HG03442 (cell line): ENCODE data around the gene GLYR1.
"Not testable (repeated sequence)": the region's sequence is repeated elsewhere in the genome, so short reads cannot be mapped to it uniquely, and the experiment has no call there.

ENCODE experiments used
- ATAC-seq: cut with Tn5 transposase; IDR thresholded peaks from one replicate; pipeline ENCODE4 v1.9.1; 2021; ENCODE audit warnings: mild to moderate bottlenecking, moderate library complexity; ENCODE audit not compliant: unreplicated experiment

Gene GLYR1

GRCh38 chr16:4790871-4791270, 56.2 kb downstream of the GLYR1 start:
- ATAC-seq, result no peak

- no peak for ATAC-seq
Measured at GRCh38 chr16:4790261-4790660, 56.8 kb downstream of the GLYR1 start.

- ATAC-seq, result no peak
Measured at GRCh38 chr16:4788910-4789309, 58.2 kb downstream of the GLYR1 start.

DNA sequence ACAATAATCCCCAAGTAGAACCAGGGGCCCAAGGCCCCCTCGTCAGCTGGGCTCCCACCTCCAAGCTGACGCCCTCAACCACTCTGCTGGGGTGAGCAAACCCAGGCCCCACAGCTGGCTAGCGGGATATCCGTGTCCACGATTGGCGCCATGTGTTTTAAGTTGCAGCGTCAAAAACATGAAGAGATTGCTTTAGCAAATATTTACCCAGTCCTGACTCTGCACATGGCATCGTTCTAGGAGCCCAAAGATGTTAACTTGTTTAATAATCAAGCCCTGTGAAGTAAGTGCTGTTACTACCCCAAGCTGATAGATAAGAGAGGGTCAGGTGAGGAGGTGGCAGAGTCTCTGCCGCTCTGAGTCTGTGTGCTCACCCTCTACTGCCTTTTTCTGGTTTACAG, 58.6 kb downstream of the GLYR1 start:
- no peak for ATAC-seq

- no peak for ATAC-seq
Measured at GRCh38 chr16:4787627-4788482, 59.2 kb downstream of the GLYR1 start, which contains the start of gene SEPTIN12. Gene SEPTIN12 (minus strand): TSS chr16:4788345. CDS start chr16:4787645, 700 bp downstream.

DNA sequence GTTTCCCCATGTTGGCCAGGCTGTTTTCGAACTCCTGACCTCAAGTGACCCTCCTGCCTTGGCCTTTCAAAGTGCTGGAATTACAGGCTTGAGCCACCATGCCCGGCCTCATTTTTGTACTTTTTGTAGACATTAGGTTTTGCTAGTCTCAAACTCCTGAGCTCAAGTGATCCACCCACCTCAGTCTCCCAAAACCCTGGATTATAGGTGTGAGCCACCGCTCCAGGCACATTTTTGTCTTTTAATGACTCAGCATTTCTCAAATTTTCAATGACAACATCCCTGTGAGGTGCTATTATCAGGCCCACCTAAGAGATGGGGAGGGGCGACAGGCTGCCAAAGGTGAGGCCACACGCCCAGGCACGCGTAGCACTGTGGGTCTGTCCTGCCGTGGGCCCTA, 60.0 kb downstream of the GLYR1 start:
- no peak for ATAC-seq

- ATAC-seq, result no peak
Measured at GRCh38 chr16:4785758-4786433, 61.2 kb downstream of the GLYR1 start.

DNA sequence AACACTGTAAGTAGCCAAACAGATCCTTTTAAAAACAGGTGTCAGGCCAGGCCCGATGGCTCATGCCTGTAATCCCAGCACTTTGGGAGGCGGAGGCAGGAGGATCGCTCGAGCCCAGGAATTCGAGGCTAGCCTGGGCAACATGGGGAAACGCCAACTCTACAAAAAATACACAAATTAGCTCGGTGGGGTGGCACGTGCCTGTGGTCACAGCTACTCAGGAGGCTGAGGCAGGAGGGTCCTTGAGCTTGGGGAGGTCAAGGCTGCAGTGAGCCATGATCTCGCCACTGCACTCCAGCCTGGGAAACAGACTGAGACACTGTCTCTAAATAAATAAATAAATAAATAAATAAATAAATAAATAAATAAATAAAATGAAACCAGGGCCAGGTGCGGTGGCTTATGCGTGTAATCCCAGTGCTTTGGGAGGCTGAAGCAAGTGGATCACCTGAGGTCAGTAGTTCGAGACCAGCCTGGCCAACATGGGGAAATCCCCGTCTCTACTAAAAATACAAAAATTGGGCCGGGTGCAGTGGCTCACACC, 62.6 kb downstream of the GLYR1 start:
- not testable (repeated sequence) for ATAC-seq

GRCh38 chr16:4783951-4784336, 63.1 kb downstream of the GLYR1 start:
- ATAC-seq, result no peak

GRCh38 chr16:4783251-4783950, 63.7 kb downstream of the GLYR1 start:
- no peak for ATAC-seq

DNA sequence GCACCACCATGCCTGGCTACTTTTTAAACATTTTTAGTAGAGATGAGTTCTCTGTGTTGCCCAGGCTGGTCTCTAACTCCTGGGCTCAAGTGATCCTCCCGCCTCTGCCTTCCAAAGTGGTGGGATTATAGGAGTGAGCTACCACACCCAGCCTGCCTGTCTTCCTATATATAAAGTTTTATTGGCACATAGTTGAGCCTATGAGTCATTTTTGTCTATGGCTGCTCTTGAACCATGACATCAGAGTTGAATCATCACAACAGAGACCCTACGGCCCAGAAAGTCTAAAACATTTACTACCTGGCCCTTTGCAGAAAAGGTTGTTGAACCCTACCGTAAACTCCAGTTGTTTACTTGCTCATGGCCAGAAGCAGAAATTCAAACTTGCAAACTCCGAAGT, 66.9 kb downstream of the GLYR1 start:
- no peak for ATAC-seq

GRCh38 chr16:4778050-4778392, 69.1 kb downstream of the GLYR1 start:
- no peak for ATAC-seq

DNA sequence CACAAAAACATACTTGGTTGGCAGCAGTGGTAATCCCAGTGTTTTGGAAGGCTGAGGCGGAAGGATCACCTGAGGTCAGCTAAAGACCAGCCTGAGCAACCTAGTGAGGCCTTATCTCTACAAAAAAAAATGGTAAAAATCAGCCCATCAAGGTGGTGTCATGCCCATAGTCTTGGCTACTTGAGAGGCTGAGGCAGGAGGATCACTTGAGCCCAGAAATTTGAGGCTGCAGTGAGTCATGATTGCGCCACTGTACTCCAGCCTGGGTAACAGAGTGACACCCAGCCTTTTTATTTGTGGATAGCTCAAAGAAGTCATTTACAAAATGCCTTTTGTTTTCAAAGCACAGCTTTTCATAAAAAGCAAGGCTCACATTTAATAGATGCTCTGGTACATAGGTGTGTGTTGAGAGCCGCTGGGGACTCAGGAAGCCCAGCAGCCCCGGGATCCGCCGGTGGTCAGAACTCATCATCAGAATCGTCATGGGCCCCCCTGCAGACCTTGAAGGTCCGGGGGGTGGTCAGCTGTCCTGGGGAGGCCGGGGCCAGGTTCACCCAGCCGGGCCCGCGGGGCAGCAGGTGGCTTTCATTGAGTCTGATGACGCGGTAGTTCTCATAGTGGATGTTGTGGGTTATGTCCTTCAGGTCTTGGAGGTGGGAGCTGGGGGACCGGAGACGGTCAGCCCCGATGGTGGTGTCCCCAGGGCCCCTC, 69.6 kb downstream of the GLYR1 start:
- no peak for ATAC-seq

- ATAC-seq, result no peak
Measured at GRCh38 chr16:4776141-4776705, 70.9 kb downstream of the GLYR1 start.

GRCh38 chr16:4775005-4775404, 72.1 kb downstream of the GLYR1 start:
- no peak for ATAC-seq

DNA sequence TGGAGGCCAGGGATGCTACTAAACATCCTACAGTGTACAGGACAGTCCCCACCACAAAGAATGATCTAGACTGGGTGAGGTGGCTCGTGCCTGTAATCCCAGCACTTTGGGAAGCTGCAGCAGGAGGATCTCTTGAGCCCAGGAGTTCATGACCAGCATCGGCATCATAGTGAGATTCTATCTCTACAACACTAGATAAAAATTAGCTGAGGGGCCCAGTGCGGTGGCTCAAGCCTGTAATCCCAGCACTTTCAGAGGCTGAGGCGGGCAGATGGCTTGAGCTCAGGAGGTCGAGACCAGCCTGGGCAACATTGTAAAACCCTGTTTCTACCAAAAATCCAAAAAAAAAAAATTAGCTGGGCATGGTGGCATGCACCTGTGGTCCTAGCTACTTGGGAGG, 74.7 kb downstream of the GLYR1 start:
- ATAC-seq, result no peak

DNA sequence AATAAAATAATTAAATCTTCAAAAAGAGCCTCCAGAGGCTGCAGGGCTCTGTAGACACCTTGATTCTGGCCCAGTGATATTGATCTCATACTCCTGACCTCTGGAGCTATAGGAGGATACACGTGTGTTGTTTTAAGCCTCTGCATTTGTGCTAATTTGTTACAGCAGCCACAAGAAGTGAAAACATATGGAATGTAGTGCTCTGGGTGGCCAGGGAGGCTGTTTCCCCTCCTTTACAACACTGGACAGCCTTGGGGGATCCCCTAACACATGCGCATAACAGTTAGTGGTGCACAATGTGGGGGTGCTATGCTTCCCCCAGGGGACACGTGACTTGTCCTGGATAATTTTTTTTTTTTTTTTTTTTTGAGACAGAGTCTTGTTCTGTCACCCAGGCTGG, 75.4 kb downstream of the GLYR1 start:
- ATAC-seq, result no peak

GRCh38 chr16:4769306-4769638, 77.8 kb downstream of the GLYR1 start:
- ATAC-seq, result no peak

DNA sequence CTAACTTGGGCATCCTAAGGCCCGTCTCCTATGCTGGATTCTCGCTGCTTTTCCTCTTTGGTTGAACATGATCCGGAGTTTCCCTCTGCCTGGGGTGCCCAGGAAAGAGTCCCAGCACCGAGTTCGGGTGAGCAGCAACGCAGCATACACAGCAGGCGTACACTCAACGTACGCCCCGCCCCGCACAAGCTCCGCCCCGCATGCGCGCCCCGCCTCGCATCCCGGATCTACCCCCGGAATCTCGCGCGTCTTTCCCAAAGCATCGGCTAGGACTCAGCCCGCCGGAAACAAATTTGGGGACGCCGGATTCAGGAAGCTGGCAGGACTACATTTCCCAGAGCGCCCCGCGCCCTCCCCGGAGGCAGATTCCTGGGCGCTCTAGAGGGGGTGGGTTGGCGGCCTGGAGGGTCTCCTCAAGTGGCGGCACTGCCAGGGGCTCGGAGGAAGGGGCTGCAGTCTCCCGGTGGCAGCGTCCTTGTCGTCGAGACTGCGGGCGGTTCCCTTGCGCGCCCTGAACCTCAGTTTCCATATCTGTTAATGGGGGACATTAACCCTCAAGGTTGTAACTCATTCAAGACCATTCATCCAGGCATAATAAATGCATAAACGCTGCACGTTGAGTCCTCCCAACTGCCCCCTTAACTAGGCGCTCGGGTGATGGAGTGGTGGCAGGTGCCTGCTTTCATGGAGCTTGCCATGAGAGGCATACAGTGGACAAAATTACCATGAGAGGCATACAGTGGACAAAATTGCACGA, 78.4 kb downstream of the GLYR1 start:
- ATAC-seq, result peak; percentile 65
